ENCODE data around the gene SPATA13. TPM values are rescaled to one million over a fixed set of nuclear protein-coding genes. Genes with fewer than 3 reads are reported as not detected.
A peak's percentile ranks its signal among the peaks of the same experiment; 100 is the strongest.

Gene SPATA13
- total RNA-seq, 2 donors from 2014 or later = 19.4 to 24.8 TPM

- Mint-ChIP-seq H3K27me3 (ENCODE audit: insufficient read depth) (no peaks in the 10 kb centered on the region), H3K27ac (no peak overlapping the region), H3K9me3 (no peaks in the 10 kb centered on the region), H3K4me3 (no peak overlapping the region), H3K4me1 (peaks cover 31% of the 10 kb centered on the region), H3K36me3 (ENCODE audit: low read depth) (peaks cover 4% of the 10 kb centered on the region)
- H3K4me3 ChIP-seq (ENCODE audit: low read length) = no peak overlapping the region
- TF ChIP-seq CTCF (conservative IDR thresholded peaks at IDR 0.05) = no peak
- no peaks in the 10 kb centered on the region for H3K4me1 ChIP-seq (ENCODE audit: control insufficient read depth, insufficient read depth, low read length)
- no peaks in the 10 kb centered on the region for H3K36me3 ChIP-seq (ENCODE audit: control insufficient read depth, insufficient read depth, low read length)
- no peaks in the 10 kb centered on the region for H3K9me3 ChIP-seq (ENCODE audit: control insufficient read depth, low read length)
- no peaks in the 10 kb centered on the region for H3K27me3 ChIP-seq (ENCODE audit: control insufficient read depth, insufficient read depth, low read length, poor library complexity, severe bottlenecking)
- H3K27ac ChIP-seq (ENCODE audit: low read depth, low read length) = no peak overlapping the region
- no peak overlapping the region for H3K9ac ChIP-seq (ENCODE audit: extremely low read depth, low read length, poor library complexity, severe bottlenecking)
- 89 to 91% methylated on average over 3 of the region's 5 CpGs for WGBS, 2 experiments (ENCODE audit: insufficient coverage in 1 of 2, insufficient read length in 1 of 2)
- no peak for DNase-seq
Measured at GRCh38 chr13:24180750-24181377, 20.3 kb downstream of the SPATA13 start.

DNA sequence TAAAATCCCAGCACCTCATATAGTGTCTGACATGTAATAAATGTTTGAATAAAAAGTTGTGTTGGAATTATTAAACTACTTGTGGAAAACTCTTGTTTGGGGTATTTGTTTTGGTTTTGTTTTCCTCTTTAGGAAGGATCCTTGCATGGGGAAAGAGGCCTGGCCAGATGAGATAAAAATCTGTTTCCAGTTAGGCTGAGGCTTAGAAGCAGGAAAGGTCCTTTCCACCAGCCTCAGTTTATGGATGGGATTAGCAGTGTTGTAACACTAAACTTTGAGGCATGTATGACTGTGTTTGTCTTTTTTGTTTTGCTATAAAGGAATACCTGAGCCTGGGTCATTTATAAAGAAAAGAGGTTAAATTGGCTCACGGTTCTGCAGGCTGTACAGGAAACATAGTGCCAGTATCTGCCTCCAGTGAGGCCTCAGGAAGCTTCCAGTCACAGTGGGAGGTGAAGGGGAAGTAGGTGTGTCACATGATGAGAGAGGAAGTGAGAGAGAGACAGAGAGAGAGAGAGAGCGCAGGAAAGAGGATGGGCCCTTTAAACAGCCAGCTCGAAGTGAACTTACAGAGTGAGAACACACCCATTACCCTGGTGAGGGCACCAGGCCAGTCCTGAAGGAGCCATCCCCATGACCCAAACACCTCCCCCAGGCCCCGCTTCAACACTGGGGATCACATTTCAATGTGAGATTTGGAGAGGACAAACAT, 21.6 kb downstream of the SPATA13 start:
- no peaks in the 10 kb centered on the region for H3K4me1 ChIP-seq (ENCODE audit: control insufficient read depth, insufficient read depth, low read length)
- H3K9me3 ChIP-seq (ENCODE audit: control insufficient read depth, low read length) = no peaks in the 10 kb centered on the region
- 91 to 93% methylated on average over 2 to 4 of the region's 4 CpGs for WGBS, 2 experiments (ENCODE audit: insufficient coverage in 1 of 2, insufficient read length in 1 of 2)
- H3K27ac ChIP-seq (ENCODE audit: low read depth, low read length) = no peak overlapping the region
- no peaks in the 10 kb centered on the region for H3K9me3 Mint-ChIP-seq
- H3K4me3 Mint-ChIP-seq = no peak overlapping the region
- TF ChIP-seq CTCF (conservative IDR thresholded peaks at IDR 0.05) = no peak
- peak overlapping the region; percentile 68 for H3K27ac Mint-ChIP-seq
- H3K4me3 ChIP-seq (ENCODE audit: low read length) = no peak overlapping the region
- no peaks in the 10 kb centered on the region for H3K36me3 ChIP-seq (ENCODE audit: control insufficient read depth, insufficient read depth, low read length)
- H3K36me3 Mint-ChIP-seq (ENCODE audit: low read depth) = peaks cover 4% of the 10 kb centered on the region
- H3K4me1 Mint-ChIP-seq = peaks cover 38% of the 10 kb centered on the region
- H3K9ac ChIP-seq (ENCODE audit: extremely low read depth, low read length, poor library complexity, severe bottlenecking) = no peak overlapping the region
- DNase-seq = no peak
- no peaks in the 10 kb centered on the region for H3K27me3 Mint-ChIP-seq (ENCODE audit: insufficient read depth)
- no peaks in the 10 kb centered on the region for H3K27me3 ChIP-seq (ENCODE audit: control insufficient read depth, insufficient read depth, low read length, poor library complexity, severe bottlenecking)

DNA sequence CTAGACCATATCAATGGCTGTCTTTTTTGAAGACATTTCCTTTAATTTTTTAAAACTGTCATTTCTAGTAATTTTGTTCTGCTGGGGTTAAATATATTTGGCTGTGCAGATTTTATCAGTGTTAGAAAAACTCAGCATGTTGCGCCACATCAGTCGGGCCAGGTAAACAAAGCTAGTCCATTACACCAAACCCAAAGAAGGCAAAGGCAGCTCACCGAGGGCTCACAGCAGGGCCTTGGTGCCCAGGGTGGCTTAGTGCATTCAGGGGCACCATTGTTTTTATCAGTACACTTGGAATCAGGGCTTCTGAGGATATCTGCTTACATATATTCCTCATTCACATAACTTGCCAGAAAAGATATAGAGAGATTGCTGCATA, 22.2 kb downstream of the SPATA13 start:
- Mint-ChIP-seq H3K4me1 (peaks cover 43% of the 10 kb centered on the region), H3K27me3 (ENCODE audit: insufficient read depth) (no peaks in the 10 kb centered on the region), H3K4me3 (no peak overlapping the region), H3K27ac (no peak overlapping the region), H3K36me3 (ENCODE audit: low read depth) (peaks cover 4% of the 10 kb centered on the region), H3K9me3 (no peaks in the 10 kb centered on the region)
- no peak for TF ChIP-seq CTCF (conservative IDR thresholded peaks at IDR 0.05)
- no peak overlapping the region for H3K27ac ChIP-seq (ENCODE audit: low read depth, low read length)
- no peaks in the 10 kb centered on the region for H3K27me3 ChIP-seq (ENCODE audit: control insufficient read depth, insufficient read depth, low read length, poor library complexity, severe bottlenecking)
- no peaks in the 10 kb centered on the region for H3K36me3 ChIP-seq (ENCODE audit: control insufficient read depth, insufficient read depth, low read length)
- no peaks in the 10 kb centered on the region for H3K9me3 ChIP-seq (ENCODE audit: control insufficient read depth, low read length)
- H3K9ac ChIP-seq (ENCODE audit: extremely low read depth, low read length, poor library complexity, severe bottlenecking) = no peak overlapping the region
- DNase-seq = no peak
- H3K4me3 ChIP-seq (ENCODE audit: low read length) = no peak overlapping the region
- 90 to 95% methylated on average over 2 to 3 of the region's 3 CpGs for WGBS, 2 experiments (ENCODE audit: insufficient coverage in 1 of 2, insufficient read length in 1 of 2)
- H3K4me1 ChIP-seq (ENCODE audit: control insufficient read depth, insufficient read depth, low read length) = no peaks in the 10 kb centered on the region

Data from endodermal cell (in vitro differentiated cells).